ENCODE results near the gene CNTNAP5.

- TF ChIP-seq EZH2 (IDR thresholded peaks at IDR 0.05) (no peak), POLR2AphosphoS5 (IDR thresholded peaks at IDR 0.05; ENCODE audit: borderline replicate concordance, low read depth, low read length) (no peak), FOXP2 (optimal IDR thresholded peaks at IDR 0.05; ENCODE audit: control extremely low read depth, extremely low read length, insufficient read depth) (no peak)
Observed at GRCh38 chr2:124867247-124867646, 842.2 kb downstream of the CNTNAP5 start.
